NCI-H2107 treated with DMSO at 0.1 percent for 48 hours (cell line): ENCODE results near the gene COA8.
A peak's percentile ranks its signal among the peaks of the same experiment; 100 is the strongest.

ENCODE experiments used
- DNase-seq: peaks from one replicate; lab custom pipeline; 2025; ENCODE audit not compliant: unreplicated experiment; lab: John Stamatoyannopoulos, UW

COA8 gene

GRCh38 chr14:103535891-103536565, 26.7 kb upstream of the COA8 start:
- no peak for DNase-seq

GRCh38 chr14:103536693-103537092, 26.1 kb upstream of the COA8 start:
- DNase-seq = no peak

- DNase-seq = no peak
Observed at GRCh38 chr14:103537175-103537990, 25.4 kb upstream of the COA8 start.

GRCh38 chr14:103538291-103539055, 24.3 kb upstream of the COA8 start:
- no peak for DNase-seq

GRCh38 chr14:103539056-103539825, 23.5 kb upstream of the COA8 start:
- no peak for DNase-seq

GRCh38 chr14:103540821-103541708, 21.7 kb upstream of the COA8 start:
- DNase-seq = no peak

- DNase-seq = no peak
Observed at GRCh38 chr14:103541709-103542604, 20.8 kb upstream of the COA8 start.

- peak; percentile 74 for DNase-seq
Observed at GRCh38 chr14:103542605-103543088, 20.1 kb upstream of the COA8 start.

GRCh38 chr14:103543140-103543539, 19.6 kb upstream of the COA8 start:
- no peak for DNase-seq

GRCh38 chr14:103543721-103544387, 18.9 kb upstream of the COA8 start:
- DNase-seq = no peak

- DNase-seq = no peak
Observed at GRCh38 chr14:103544388-103545218, 18.2 kb upstream of the COA8 start.

- DNase-seq = no peak
Observed at GRCh38 chr14:103545219-103545914, 17.4 kb upstream of the COA8 start.

GRCh38 chr14:103545915-103546651, 16.7 kb upstream of the COA8 start:
- DNase-seq = no peak

GRCh38 chr14:103546652-103547454, 15.9 kb upstream of the COA8 start:
- peak; percentile 55 for DNase-seq

GRCh38 chr14:103547455-103547940, 15.3 kb upstream of the COA8 start:
- no peak for DNase-seq
